Right lobe of liver (tissue), 6 donors: ENCODE results near the gene TMEM220. TPM values are rescaled to one million over a fixed set of nuclear protein-coding genes. Genes with fewer than 3 reads are reported as not detected.
"Not testable (repeated sequence)": the region's sequence is repeated elsewhere in the genome, so short reads cannot be mapped to it uniquely, and the experiment has no call there.

Experiments used
- ATAC-seq, 4 donors: fragments of 200-7000 bp; cut with Tn5 transposase; one replicate each; pipeline ENCODE4 v1.9.1; 2020; ENCODE audit warnings: mild to moderate bottlenecking in 4 of 4, moderate library complexity in 4 of 4
- DNase-seq, 3 donors: peaks; one replicate each; pipeline ENCODE4 v3.0.0-alpha.2; 2020
- H3K27ac ChIP-seq, 3 donors: fragments of 200-600 bp; one replicate each; pipeline ENCODE4 v1.8.0; 2022
- H3K27me3 ChIP-seq, 2 donors: fragments of 200-600 bp; one replicate each; pipeline ENCODE4 v1.8.0; 2022
- H3K36me3 ChIP-seq, 4 donors: fragments of 200-600 bp; sonication (generic) in 1 of 4; one replicate each; pipeline versions ENCODE4 v1.5.1 to v1.8.0; 2017 to 2022; ENCODE audit warnings: control low read depth in 1 of 4
- H3K4me1 ChIP-seq, 4 donors: fragments of 200-600 bp; sonication (generic) in 1 of 4; one replicate each; pipeline versions ENCODE4 v1.5.1 to v1.8.0; 2017 to 2022; ENCODE audit warnings: control low read depth in 1 of 4
- H3K4me3 ChIP-seq, 3 donors: fragments of 200-600 bp; one replicate each; pipeline ENCODE4 v1.8.0; 2022
- H3K9me3 ChIP-seq, 4 donors: fragments of 200-600 bp; sonication (generic) in 1 of 4; one replicate each; pipeline versions ENCODE4 v1.5.1 to v1.8.0; 2017 to 2022; ENCODE audit warnings: control low read depth in 1 of 4
- POLR2A ChIP-seq: fragments of 450-650 bp; IDR thresholded peaks from one replicate; pipeline ENCODE4 v1.6.1; 2017; ENCODE audit warnings: antibody characterized with exemption, mild to moderate bottlenecking
- WGBS: methylation state at CpG from one replicate; pipeline ENCODE4 v1.1.6; 2018; ENCODE audit warnings: low coverage, low lambda C conversion rate; ENCODE audit not compliant: insufficient coverage; ENCODE audit errors: missing lambda C conversion rate; 5-methylcytosine and 5-hydroxymethylcytosine counted together
- intact Hi-C, 2 donors: fragments of 100-400 bp; cut with DNase I; formaldehyde crosslinking; loops; one replicate each; pipeline versions ENCODE4 v1.11.2 to v1.14.1; 2022
- total RNA-seq, 6 experiments: library from RNA; depleted of rRNA in 2 of 6; stranded (reverse); fragments of >200 nt in 2 of 6; fragmentation: NEBNext Ultra II Directional in 3 of 6; extraction: Animal tissue kit (Norgen Biotek cat#: 25700) in 3 of 6; gene quantifications; one replicate each; pipeline versions ENCODE4 v1.1.0 to v1.2.4, GENCODE V29; 2016 to 2023
- TF ChIP-seq, protein P1 (sequence below), 4 donors: fragments of 200-600 bp in 3 of 4; fragments of 450-650 bp in 1 of 4; IDR thresholded peaks; one replicate each; pipeline versions ENCODE4 v1.5.1 to v1.8.0; 2016 to 2022; ENCODE audit warnings: antibody characterized with exemption in 4 of 4, mild to moderate bottlenecking in 2 of 4
- donor health status: DM: no; HTN: yes; CAD: no.
- donor health status: DM: no; HTN: no; CAD: no.
- donor health status: DM: no; HTN: no; CAD: no.
- donor health status: DM: no; HTN: yes; CAD: no.
- donor health status: DM: no; HTN: yes; CAD: no.

Gene TMEM220
- total RNA-seq, 6 experiments from 2014 or later = 26.6 to 61.0 (median 43.2) TPM

DNA sequence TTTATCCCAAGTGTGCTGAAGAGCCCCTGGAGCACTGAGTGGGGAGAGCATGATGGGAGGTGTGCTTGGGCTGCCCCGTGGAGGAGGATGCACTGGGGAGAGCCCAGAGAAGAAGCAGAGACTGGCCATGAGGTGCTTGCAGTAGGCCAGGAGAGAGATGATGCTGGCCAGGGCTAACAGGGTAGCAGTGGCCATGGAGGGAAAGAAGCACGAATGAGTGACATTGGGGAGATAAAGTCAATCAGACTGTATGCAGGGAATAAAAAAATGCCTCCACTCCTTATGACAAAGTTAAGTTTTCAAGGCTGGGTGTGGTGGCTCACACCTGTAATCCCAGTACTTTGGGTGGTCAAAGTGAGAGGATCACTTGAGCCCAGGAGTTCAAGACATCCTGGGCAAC, 5.4 kb upstream of the TMEM220 start:
- WGBS = 66% methylated on average over 2 of the region's 2 CpGs
- TF ChIP-seq, protein P1, sequence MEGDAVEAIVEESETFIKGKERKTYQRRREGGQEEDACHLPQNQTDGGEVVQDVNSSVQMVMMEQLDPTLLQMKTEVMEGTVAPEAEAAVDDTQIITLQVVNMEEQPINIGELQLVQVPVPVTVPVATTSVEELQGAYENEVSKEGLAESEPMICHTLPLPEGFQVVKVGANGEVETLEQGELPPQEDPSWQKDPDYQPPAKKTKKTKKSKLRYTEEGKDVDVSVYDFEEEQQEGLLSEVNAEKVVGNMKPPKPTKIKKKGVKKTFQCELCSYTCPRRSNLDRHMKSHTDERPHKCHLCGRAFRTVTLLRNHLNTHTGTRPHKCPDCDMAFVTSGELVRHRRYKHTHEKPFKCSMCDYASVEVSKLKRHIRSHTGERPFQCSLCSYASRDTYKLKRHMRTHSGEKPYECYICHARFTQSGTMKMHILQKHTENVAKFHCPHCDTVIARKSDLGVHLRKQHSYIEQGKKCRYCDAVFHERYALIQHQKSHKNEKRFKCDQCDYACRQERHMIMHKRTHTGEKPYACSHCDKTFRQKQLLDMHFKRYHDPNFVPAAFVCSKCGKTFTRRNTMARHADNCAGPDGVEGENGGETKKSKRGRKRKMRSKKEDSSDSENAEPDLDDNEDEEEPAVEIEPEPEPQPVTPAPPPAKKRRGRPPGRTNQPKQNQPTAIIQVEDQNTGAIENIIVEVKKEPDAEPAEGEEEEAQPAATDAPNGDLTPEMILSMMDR (IDR thresholded peaks at IDR 0.05) = no peak
- no peak for TF ChIP-seq POLR2A
- DNase-seq (no peak), ATAC-seq (no peak)
- Histone ChIP-seq H3K4me3 (no peak overlapping the region), H3K27me3 (no peaks in the 10 kb centered on the region), H3K27ac (no peak overlapping the region), H3K4me1 (peaks cover 0 to 17% (median 8%) of the 10 kb centered on the region in 4 donors), H3K36me3 (no peaks in the 10 kb centered on the region), H3K9me3 (no peaks in the 10 kb centered on the region)
- intact Hi-C loops = loop anchor here in 1 of 2 donors (10.0 kb wide), 1 partner anchor 110 kb away; no protein-coding TSS in a partner anchor

DNA sequence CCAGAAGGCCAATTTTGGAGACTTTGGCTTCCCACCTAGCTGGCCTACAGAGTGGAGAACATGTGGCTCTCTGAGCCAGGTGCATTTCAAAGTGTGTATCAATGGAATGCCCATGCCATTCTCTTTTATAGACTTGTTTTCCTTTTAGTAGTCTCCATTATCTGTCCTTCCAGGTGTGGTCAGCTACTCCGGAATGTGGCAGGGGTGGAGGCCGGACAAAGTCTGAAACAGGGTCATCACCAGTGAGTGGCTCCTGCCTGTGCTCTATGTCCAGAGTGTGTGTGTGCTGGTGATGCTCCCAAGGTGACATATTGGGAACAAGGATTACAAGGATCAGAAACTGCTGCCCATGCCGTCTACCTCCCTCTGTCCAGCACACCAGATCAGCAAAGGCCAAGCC, 3.8 kb upstream of the TMEM220 start:
- H3K27ac ChIP-seq = no peak overlapping the region

DNA sequence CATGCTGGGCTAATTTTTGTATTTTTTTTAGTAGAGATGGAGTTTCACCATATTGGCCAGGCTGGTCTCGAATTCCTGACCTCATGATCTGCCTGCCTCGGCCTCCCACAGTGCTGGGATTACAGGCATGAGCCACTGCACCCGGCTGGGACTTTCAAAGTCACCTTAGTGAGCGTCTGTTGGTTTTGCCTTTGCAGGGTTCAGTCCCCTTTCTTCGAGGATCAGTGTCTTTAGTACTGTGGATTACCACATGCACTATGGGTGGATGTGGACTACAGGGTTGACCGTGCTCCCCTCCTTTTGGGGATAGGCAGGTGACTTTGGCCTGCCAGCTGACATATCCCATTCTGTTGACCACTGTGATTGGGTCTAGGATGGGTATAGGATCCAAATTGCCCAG, 2.3 kb upstream of the TMEM220 start:
- not testable (repeated sequence) for H3K9me3 ChIP-seq, ATAC-seq, H3K36me3 ChIP-seq, H3K27ac ChIP-seq, H3K27me3 ChIP-seq, DNase-seq, H3K4me3 ChIP-seq
- intact Hi-C loops = loop anchor here in 1 of 2 donors (10.0 kb wide), 1 partner anchor 113 kb away; no protein-coding TSS in a partner anchor
- H3K4me1 ChIP-seq = peaks cover 0 to 12% (median 3%) of the 10 kb centered on the region in 4 donors
- 96% methylated on average over 6 of the region's 6 CpGs for WGBS

More for the DNA sequence above, 3.8 kb upstream of the TMEM220 start:
- no peak for DNase-seq
- H3K27me3 ChIP-seq = no peaks in the 10 kb centered on the region
- no peaks in the 10 kb centered on the region for H3K9me3 ChIP-seq
- no peak overlapping the region for H3K4me3 ChIP-seq
- ATAC-seq = no peak
- intact Hi-C loops = loop anchor here in 1 of 2 donors (10.0 kb wide), 1 partner anchor 111 kb away; no protein-coding TSS in a partner anchor
- no peak for TF ChIP-seq POLR2A
- TF ChIP-seq, protein P1 (IDR thresholded peaks at IDR 0.05) = no peak
- H3K4me1 ChIP-seq = peaks cover 0 to 18% (median 8%) of the 10 kb centered on the region in 4 donors
- 61% methylated on average over 3 of the region's 3 CpGs for WGBS
- H3K36me3 ChIP-seq = no peaks in the 10 kb centered on the region

DNA sequence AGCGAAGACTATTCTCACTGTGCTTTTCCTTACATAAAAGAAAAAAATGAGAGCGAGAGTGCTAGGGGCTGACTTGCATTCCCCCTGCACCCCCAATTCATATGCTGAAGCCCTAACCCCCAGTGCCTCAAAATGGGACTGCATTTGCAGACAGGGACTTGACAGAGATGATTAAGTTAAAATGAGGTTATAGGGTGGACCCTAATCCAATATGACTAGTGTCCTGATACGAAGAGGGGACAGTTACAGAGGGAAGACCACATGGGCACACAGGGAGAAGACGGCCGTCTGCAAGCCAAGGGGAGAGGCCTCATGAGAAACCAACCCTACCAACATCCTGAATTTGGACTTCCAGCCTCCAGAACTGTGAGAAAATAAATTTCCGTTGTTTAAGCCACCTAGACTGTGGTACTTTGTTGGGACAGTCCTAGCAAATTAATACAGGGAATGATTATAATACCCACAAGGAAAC, 1.6 kb upstream of the TMEM220 start:
- DNase-seq (no peak), ATAC-seq (no peak)
- H3K36me3 ChIP-seq = no peaks in the 10 kb centered on the region
- H3K4me3 ChIP-seq = peak overlapping the region in 2 of 3 donors; percentile 75 to 76
- H3K27ac ChIP-seq = peak overlapping the region; percentile 53 to 99 (median 99)
- peaks cover 0 to 16% (median 6%) of the 10 kb centered on the region in 4 donors for H3K4me1 ChIP-seq
- TF ChIP-seq, protein P1 (IDR thresholded peaks at IDR 0.05) = no peak
- no peak for TF ChIP-seq POLR2A
- 88% methylated on average over 6 of the region's 6 CpGs for WGBS
- intact Hi-C loops = loop anchor here in 1 of 2 donors (10.0 kb wide), 1 partner anchor 113 kb away; no protein-coding TSS in a partner anchor
- no peaks in the 10 kb centered on the region for H3K27me3 ChIP-seq
- H3K9me3 ChIP-seq = no peaks in the 10 kb centered on the region

DNA sequence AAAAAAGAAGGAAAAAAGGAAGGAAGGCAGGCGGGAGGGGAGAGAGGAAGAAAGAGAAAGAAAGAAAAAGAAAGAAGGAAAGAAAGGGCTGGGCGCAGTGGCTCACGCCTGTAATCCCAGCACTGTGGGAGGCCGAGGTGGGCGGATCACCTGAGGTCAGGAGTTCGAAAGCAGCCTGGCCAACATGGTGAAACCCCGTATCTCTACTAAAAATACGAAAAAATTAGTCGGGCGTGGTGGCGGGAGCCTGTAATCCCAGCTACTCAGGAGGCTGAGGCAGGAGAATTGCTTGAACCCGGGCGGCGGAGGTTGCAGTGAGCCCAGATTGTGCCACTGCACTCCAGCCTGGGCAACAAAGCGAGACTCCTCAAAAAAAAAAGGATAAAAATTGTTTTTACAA, 424 bp upstream of the TMEM220 start:
- intact Hi-C loops = loop anchor here in 1 of 2 donors (10.0 kb wide), 1 partner anchor 115 kb away; no protein-coding TSS in a partner anchor
- Histone ChIP-seq H3K27ac (peak overlapping the region; percentile 94 to 99 (median 99)), H3K4me3 (peak overlapping the region; percentile 74 to 76 (median 75)), H3K4me1 (peaks cover 0 to 26% (median 11%) of the 10 kb centered on the region in 4 donors)
- not testable (repeated sequence) for H3K27me3 ChIP-seq, H3K36me3 ChIP-seq, H3K9me3 ChIP-seq, DNase-seq
- WGBS = 5% methylated on average over 15 of the region's 15 CpGs
- ATAC-seq = peak in 3 of 4 donors; percentile 2 to 4 (median 3)
